ENCODE measurements around the gene IGFBP2.

The IGFBP2 gene

DNA sequence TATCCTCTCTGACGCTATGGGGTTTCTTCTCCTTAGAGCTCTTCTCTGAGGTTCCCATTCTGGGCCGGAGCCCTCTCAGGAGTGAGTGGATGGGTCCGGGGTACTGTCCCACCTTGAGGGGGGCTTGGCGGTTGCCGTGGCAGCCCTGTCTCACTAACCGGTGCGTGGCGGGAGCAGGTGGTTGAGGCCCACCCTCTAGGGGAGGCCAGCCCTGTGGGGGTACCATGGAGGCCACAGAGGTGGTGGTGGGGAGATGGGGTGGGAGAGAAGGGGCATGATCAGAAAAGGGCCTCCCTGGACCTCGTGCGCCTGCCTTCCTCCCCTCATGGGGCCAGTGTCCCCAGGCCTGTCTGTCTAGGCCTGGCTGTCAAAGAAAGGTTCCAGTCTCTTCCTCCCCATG is 39.8 kb downstream of the IGFBP2 start:
- no peak for DNase-seq (ENCODE audit: low read depth in 2 of 2)
- H3K4me3 ChIP-seq (replicated peaks in 1 of 2; ENCODE audit: low read depth in 2 of 2, low read length in 2 of 2): no peak overlapping the region
- TF ChIP-seq, protein P1, sequence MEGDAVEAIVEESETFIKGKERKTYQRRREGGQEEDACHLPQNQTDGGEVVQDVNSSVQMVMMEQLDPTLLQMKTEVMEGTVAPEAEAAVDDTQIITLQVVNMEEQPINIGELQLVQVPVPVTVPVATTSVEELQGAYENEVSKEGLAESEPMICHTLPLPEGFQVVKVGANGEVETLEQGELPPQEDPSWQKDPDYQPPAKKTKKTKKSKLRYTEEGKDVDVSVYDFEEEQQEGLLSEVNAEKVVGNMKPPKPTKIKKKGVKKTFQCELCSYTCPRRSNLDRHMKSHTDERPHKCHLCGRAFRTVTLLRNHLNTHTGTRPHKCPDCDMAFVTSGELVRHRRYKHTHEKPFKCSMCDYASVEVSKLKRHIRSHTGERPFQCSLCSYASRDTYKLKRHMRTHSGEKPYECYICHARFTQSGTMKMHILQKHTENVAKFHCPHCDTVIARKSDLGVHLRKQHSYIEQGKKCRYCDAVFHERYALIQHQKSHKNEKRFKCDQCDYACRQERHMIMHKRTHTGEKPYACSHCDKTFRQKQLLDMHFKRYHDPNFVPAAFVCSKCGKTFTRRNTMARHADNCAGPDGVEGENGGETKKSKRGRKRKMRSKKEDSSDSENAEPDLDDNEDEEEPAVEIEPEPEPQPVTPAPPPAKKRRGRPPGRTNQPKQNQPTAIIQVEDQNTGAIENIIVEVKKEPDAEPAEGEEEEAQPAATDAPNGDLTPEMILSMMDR (IDR thresholded peaks at IDR 0.05; ENCODE audit: low read depth, low read length): no peak

DNA sequence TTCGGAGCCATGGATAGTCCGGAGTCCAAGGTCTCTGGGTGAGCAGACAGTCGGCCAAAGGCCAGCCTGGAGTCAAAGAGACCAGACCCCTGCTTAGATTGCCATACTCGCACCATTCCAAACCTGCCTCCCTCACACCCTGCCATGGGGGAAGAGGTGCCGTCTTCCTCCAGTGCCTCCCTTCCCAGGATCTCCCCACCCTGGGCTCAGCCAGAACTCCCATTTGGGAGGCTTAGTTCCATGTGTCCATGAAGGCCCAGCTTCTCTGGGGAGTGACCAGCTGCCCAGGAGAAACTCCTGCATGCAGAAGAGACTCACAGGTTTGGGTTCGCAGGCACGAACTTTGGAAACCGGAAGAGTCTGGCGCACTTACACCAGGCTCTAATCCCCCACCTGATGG is 40.4 kb downstream of the IGFBP2 start:
- no peak overlapping the region for H3K4me3 ChIP-seq (replicated peaks in 1 of 2; ENCODE audit: low read depth in 2 of 2, low read length in 2 of 2)
- TF ChIP-seq, protein P1 (IDR thresholded peaks at IDR 0.05; ENCODE audit: low read depth, low read length): no peak
- DNase-seq (ENCODE audit: low read depth in 2 of 2): no peak

DNA sequence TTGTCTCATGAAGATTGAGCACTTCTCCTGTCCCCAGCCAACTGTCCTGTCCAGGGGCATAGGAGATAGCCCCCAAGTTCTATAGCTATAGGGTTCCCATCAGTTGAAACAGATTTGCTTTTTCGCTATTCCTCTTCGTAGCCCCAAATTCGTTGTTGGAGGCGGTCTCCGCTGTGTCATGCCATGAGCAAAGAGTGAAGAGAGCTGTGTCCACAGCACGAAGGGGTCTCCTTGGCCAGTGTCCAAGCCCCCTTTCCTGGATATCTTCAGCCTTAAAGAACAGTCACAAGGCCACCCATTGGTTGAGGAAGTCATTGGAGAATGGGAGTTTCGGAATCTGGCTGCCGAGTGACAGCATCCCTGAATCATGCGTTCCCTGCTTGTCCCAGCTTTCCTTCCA is 41.2 kb downstream of the IGFBP2 start:
- no peak overlapping the region for H3K4me3 ChIP-seq (replicated peaks in 1 of 2; ENCODE audit: low read depth in 2 of 2, low read length in 2 of 2)
- TF ChIP-seq, protein P1 (IDR thresholded peaks at IDR 0.05; ENCODE audit: low read depth, low read length): no peak
- DNase-seq (ENCODE audit: low read depth in 2 of 2): no peak

DNA sequence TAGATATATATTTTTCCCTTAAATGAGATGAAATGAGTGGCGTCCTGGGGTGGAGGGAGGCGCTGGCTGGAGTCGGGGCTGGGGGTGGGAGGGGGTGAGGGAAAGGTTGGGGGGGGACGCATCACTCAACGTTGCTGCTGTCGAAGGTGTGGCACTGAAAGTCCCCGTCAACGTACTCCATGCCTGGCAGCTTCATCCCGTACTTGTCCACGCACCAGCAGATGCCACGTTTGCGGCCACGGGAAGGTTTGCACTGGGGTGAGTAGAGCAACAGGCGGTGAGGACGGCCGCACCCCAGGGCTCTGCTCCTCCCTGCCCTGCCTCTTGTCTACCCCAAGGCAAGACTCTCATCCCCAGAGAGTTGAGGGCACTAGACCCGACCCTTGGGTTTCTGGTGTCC is 43.4 kb downstream of the IGFBP2 start:
- no peak for DNase-seq (ENCODE audit: low read depth in 2 of 2)
- no peak overlapping the region for H3K4me3 ChIP-seq (replicated peaks in 1 of 2; ENCODE audit: low read depth in 2 of 2, low read length in 2 of 2)
- TF ChIP-seq, protein P1 (IDR thresholded peaks at IDR 0.05; ENCODE audit: low read depth, low read length): no peak

DNA sequence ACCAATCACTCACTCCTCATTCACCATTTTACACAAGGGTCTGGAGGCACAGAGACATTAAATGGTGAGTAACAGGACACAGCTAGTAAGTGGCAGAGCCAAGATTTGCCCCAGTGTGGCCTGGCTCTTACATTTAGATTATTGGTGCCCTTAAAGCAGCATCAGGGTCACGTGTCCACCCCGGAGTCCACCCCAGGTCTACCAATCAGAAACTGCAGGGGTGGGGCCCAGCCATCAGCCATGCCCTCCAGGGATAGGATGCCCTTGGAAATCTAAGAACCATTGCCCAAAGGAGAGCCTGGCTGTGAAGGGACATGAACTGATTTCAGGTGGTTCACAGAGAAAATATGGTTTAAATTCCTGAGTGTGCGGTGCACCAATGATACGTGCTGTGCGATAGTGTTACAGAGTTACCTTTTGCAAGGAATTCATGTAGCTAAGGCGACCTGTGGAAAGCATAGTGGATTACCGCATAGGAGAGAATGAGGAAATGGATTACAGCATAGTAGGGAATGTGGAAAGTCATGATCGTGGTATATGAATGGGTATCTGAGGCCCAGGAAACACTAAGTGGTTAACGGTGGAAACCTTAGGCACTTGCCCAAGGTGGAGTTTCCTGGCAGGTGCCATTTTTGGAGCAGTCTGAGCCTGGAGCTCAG is 44.3 kb downstream of the IGFBP2 start:
- no peak overlapping the region for H3K4me3 ChIP-seq (replicated peaks in 1 of 2; ENCODE audit: low read depth in 2 of 2, low read length in 2 of 2)
- TF ChIP-seq, protein P1 (IDR thresholded peaks at IDR 0.05; ENCODE audit: low read depth, low read length): no peak
- no peak for DNase-seq (ENCODE audit: low read depth in 2 of 2)

DNA sequence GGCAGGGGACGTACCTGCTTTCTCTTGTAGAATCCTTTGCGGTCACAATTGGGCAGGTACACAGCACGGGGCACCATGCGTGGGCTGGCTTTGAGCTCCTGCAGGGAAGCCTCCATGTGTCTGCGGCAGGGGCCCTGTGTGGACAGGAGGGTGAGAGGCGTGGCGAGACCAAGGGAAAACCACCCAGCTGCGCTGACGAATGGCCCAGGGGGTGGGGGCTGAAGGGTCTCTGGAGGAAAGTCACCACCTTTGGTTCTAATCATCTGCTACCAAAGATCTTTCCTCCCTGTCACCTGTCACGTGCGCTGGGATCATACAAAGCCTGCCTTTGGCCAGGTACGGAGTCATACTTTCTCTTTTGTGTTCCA is 44.9 kb downstream of the IGFBP2 start:
- no peak for DNase-seq (ENCODE audit: low read depth in 2 of 2)
- H3K4me3 ChIP-seq (replicated peaks in 1 of 2; ENCODE audit: low read depth in 2 of 2, low read length in 2 of 2): no peak overlapping the region
- TF ChIP-seq, protein P1 (IDR thresholded peaks at IDR 0.05; ENCODE audit: low read depth, low read length): no peak

Measured in cardiac fibroblast (primary cell).